Measurements from ENCODE around the gene DHRS3. TPM values are rescaled to one million over a fixed set of nuclear protein-coding genes. Genes with fewer than 3 reads are reported as not detected.
"Not testable (repeated sequence)": the region's sequence is repeated elsewhere in the genome, so short reads cannot be mapped to it uniquely, and the experiment has no call there.

DHRS3 gene
- total RNA-seq (2014; rRNA removed; shearing (Covaris generic)): 2.6 and 3.5 TPM in 2 replicates

GRCh38 chr1:12617901-12618660, at the start of gene DHRS3:
Gene DHRS3 (minus strand): TSS chr1:12618210. CDS start chr1:12617348, 862 bp downstream.
- Histone ChIP-seq H3K4me1 (peaks cover 43% of the 10 kb centered on the region), H3K4me3 (peak within 1 kb of the TSS; percentile 46), H3K27me3 (no peaks in the 10 kb centered on the region), H3K36me3 (no peaks in the 10 kb centered on the region), H3K27ac (peak within 1 kb of the TSS; percentile 49; the same call in 1 of the 2 replicates), H3K9me3 (replicated peaks) (no peaks in the 10 kb centered on the region)
- DNase-seq: peak; percentile 55 to 64

- H3K27me3 ChIP-seq: no peaks in the 10 kb centered on the region
- H3K4me1 ChIP-seq: peaks cover 7% of the 10 kb centered on the region
- H3K9me3 ChIP-seq (replicated peaks): peaks cover 4% of the 10 kb centered on the region; the same call in 1 of the 2 replicates
- H3K36me3 ChIP-seq: no peaks in the 10 kb centered on the region
- no peak overlapping the region for H3K4me3 ChIP-seq
- no peak for DNase-seq
- no peak overlapping the region for H3K27ac ChIP-seq
Observed at GRCh38 chr1:12666141-12666735, 48.2 kb upstream of the DHRS3 start.

GRCh38 chr1:12665511-12665910, 47.5 kb upstream of the DHRS3 start:
- Histone ChIP-seq H3K4me3 (no peak overlapping the region), H3K4me1 (peaks cover 7% of the 10 kb centered on the region), H3K27ac (no peak overlapping the region), H3K36me3 (no peaks in the 10 kb centered on the region), H3K9me3 (replicated peaks) (peaks cover 4% of the 10 kb centered on the region; the same call in 1 of the 2 replicates), H3K27me3 (no peaks in the 10 kb centered on the region)
- DNase-seq: no peak

- no peak overlapping the region for H3K27ac ChIP-seq
- no peaks in the 10 kb centered on the region for H3K27me3 ChIP-seq
Observed at GRCh38 chr1:12662556-12662955, 44.5 kb upstream of the DHRS3 start.

GRCh38 chr1:12661606-12662219, 43.7 kb upstream of the DHRS3 start:
- no peaks in the 10 kb centered on the region for H3K9me3 ChIP-seq (replicated peaks)
- H3K27ac ChIP-seq: no peak overlapping the region
- H3K36me3 ChIP-seq: no peaks in the 10 kb centered on the region
- H3K4me1 ChIP-seq: no peaks in the 10 kb centered on the region
- H3K4me3 ChIP-seq: no peak overlapping the region
- peak in 1 of 2 experiments; percentile 22 for DNase-seq
- H3K27me3 ChIP-seq: no peaks in the 10 kb centered on the region

More at GRCh38 chr1:12662556-12662955, 44.5 kb upstream of the DHRS3 start:
- Histone ChIP-seq H3K4me3 (no peak overlapping the region), H3K9me3 (replicated peaks) (no peaks in the 10 kb centered on the region), H3K4me1 (no peaks in the 10 kb centered on the region), H3K36me3 (no peaks in the 10 kb centered on the region)
- no peak for DNase-seq

GRCh38 chr1:12658531-12659453, 40.8 kb upstream of the DHRS3 start:
- H3K27ac ChIP-seq: no peak overlapping the region
- no peaks in the 10 kb centered on the region for H3K9me3 ChIP-seq (replicated peaks)
- H3K27me3 ChIP-seq: no peaks in the 10 kb centered on the region
- H3K4me3 ChIP-seq: no peak overlapping the region
- H3K4me1 ChIP-seq: no peaks in the 10 kb centered on the region
- H3K36me3 ChIP-seq: no peaks in the 10 kb centered on the region
- peak; percentile 79 to 93 for DNase-seq

GRCh38 chr1:12657885-12658512, 40.0 kb upstream of the DHRS3 start:
- not testable (repeated sequence) for H3K27ac ChIP-seq; H3K9me3 ChIP-seq (replicated peaks); H3K36me3 ChIP-seq; H3K4me1 ChIP-seq; H3K27me3 ChIP-seq; DNase-seq; H3K4me3 ChIP-seq

GRCh38 chr1:12657060-12657884, 39.3 kb upstream of the DHRS3 start:
- Histone ChIP-seq H3K36me3 (no peaks in the 10 kb centered on the region), H3K27ac (no peak overlapping the region), H3K9me3 (replicated peaks) (no peaks in the 10 kb centered on the region), H3K4me3 (no peak overlapping the region), H3K27me3 (no peaks in the 10 kb centered on the region), H3K4me1 (no peaks in the 10 kb centered on the region)
- DNase-seq: no peak

GRCh38 chr1:12656575-12656974, 38.6 kb upstream of the DHRS3 start:
- no peak overlapping the region for H3K4me3 ChIP-seq
- H3K9me3 ChIP-seq (replicated peaks): no peaks in the 10 kb centered on the region
- no peak for DNase-seq
- no peaks in the 10 kb centered on the region for H3K27me3 ChIP-seq
- no peaks in the 10 kb centered on the region for H3K4me1 ChIP-seq
- no peak overlapping the region for H3K27ac ChIP-seq
- H3K36me3 ChIP-seq: no peaks in the 10 kb centered on the region

GRCh38 chr1:12654657-12655056, 36.6 kb upstream of the DHRS3 start:
- peaks cover 11% of the 10 kb centered on the region; the same call in 1 of the 2 replicates for H3K4me1 ChIP-seq
- DNase-seq: no peak
- no peaks in the 10 kb centered on the region for H3K36me3 ChIP-seq
- no peaks in the 10 kb centered on the region for H3K27me3 ChIP-seq
- no peak overlapping the region for H3K4me3 ChIP-seq
- no peaks in the 10 kb centered on the region for H3K9me3 ChIP-seq (replicated peaks)
- H3K27ac ChIP-seq: no peak overlapping the region

- H3K9me3 ChIP-seq (replicated peaks): no peaks in the 10 kb centered on the region
- H3K36me3 ChIP-seq: no peaks in the 10 kb centered on the region
- no peak overlapping the region for H3K27ac ChIP-seq
- peak in 1 of 2 experiments; percentile 38 for DNase-seq
- H3K4me1 ChIP-seq: peaks cover 11% of the 10 kb centered on the region; the same call in 1 of the 2 replicates
- no peak overlapping the region for H3K4me3 ChIP-seq
- H3K27me3 ChIP-seq: no peaks in the 10 kb centered on the region
Observed at GRCh38 chr1:12654004-12654567, 36.1 kb upstream of the DHRS3 start.

GRCh38 chr1:12649971-12650421, 32.0 kb upstream of the DHRS3 start:
- H3K36me3 ChIP-seq: no peaks in the 10 kb centered on the region
- no peaks in the 10 kb centered on the region for H3K27me3 ChIP-seq
- no peak for DNase-seq
- no peaks in the 10 kb centered on the region for H3K9me3 ChIP-seq (replicated peaks)
- H3K27ac ChIP-seq: no peak overlapping the region
- H3K4me1 ChIP-seq: peaks cover 11% of the 10 kb centered on the region; the same call in 1 of the 2 replicates
- no peak overlapping the region for H3K4me3 ChIP-seq

GRCh38 chr1:12648741-12649140, 30.7 kb upstream of the DHRS3 start:
- Histone ChIP-seq H3K27me3 (no peaks in the 10 kb centered on the region), H3K4me3 (no peak overlapping the region), H3K27ac (no peak overlapping the region), H3K36me3 (no peaks in the 10 kb centered on the region), H3K4me1 (peaks cover 11% of the 10 kb centered on the region; the same call in 1 of the 2 replicates), H3K9me3 (replicated peaks) (no peaks in the 10 kb centered on the region)
- DNase-seq: no peak

Data from SJCRH30 (cell line).